ENCODE measurements around the gene LEFTY1.
"Not testable (repeated sequence)": the region's sequence is repeated elsewhere in the genome, so short reads cannot be mapped to it uniquely, and the experiment has no call there.

LEFTY1 gene

GRCh38 chr1:225849925-225850324, 39.0 kb downstream of the LEFTY1 start:
- DNase-seq (ENCODE audit: low spot score) = no peak

DNA sequence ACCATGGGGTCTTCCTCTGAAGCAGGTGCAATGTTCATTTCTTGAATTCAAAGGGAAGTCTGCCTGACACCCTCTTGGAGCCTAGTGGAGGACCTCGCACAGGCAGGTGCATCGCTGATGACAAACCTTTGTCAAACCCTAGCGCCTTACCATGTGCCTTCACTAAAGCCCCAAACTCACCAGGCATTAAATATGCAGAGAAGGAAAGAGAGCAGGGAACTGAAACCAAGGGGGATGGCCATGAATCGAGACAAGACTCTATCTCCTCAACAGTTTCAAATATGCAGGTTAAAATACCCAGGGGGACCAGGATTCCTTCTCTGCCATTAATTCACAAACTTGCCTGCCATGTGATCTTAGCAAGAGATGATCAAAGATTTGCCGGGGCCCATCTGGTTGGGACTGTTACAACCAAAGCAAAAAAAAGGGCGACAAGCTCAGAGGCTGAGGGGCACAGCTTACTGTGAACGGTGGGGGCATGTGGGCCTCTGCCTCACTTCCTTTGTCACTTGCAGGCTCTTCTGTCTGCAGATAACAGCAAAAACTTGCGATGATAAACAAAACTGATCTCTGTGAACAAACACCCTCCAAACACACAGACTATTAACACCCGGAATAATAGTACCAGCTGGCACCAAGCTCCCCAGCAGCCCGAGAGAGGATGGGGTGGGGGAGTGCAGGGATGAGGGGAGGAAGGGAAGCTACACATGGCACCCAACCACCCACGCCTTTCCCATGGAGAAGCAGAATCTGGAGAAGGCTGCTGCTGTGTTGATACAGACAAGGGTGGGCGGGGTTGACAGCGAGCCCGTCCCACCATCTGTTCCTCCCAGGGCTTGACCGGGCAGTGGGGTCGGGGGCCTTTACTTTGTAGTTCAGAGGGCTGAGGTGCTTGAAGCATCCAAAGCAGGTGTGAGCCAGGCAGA, 40.7 kb downstream of the LEFTY1 start:
- DNase-seq (ENCODE audit: low spot score) = peak; percentile 94

- DNase-seq (ENCODE audit: low spot score) = no peak
Measured at GRCh38 chr1:225847610-225848009, 41.3 kb downstream of the LEFTY1 start.

DNA sequence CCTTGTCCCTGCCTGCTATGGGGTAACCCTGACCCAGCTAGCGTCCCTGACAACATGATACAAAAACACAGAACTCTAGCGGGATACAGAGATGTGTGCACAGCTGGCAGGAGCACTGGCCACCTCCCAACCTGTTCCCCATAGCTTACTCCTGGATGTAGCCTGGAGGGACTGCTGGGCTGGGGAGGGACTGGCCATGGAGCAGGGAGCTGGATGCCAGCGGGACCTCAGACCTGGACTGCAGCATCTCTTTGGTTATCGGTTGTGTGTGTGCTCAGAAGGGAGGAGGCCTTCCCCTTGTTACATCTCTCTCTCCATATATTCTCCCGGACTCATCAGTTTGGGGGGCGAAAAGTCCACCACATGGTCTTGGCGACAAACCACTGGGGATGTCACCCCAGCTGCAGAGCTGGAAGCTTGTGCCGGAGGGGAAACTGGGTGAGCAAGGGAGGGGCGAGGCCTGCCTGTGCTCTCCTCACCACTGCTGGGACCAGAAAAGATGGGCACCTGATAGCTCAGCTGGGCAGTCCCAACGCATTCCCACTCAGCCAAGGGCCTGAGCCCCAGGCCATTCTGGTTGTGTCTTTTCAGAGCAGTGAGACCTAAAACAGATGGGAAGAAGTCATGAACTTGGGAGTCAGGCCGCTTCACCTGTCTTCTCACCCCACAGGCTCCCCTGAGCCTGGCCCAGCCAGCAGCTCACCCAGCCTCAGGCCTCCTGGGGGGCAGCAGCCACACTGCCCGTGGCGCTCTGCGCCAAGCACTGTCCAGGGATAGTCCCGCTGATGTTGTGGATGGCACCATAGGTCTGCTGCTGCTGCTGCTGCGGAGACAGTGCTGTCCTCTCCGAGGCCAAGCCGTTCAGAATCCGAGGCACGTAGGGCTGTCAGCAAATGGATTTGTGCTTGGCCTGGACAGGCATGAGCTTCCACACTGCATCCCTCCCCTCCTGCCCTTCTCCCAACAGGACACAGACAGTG, 42.3 kb downstream of the LEFTY1 start:
- DNase-seq (ENCODE audit: low spot score) = no peak

DNA sequence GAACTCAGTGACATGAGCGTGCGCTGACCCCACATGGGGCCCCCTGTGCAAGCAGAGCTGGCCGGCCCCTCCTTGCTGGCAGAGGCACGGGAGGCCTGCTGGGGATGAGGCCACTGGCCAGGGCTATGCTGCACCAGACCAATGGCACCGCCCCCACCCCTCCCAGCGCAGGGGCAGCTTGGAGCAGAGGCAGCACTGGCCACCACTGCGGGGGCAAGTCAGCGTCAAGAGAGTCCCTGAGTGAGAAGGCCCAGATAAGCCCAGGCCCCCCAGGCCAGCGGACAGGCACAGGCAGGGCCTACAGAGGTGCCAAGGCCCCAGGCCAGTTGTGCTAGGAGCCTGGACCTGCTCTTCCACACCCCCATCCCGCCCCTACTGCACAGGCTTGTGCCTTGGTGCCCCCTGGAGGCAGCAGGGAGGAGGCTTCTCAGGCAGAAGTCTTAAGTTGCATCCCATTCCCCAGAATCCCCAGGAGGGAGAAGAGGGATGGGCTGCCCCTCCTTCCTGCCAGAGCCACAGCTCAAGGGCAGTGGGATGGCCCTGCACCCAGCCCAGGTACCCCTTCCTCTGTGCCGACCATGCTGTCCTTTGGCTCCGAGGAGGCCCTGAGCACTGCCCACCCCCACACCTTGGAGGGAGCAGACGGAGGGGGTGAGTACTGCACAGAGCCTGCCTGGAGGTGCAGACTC, 43.2 kb downstream of the LEFTY1 start:
- DNase-seq (ENCODE audit: low spot score) = peak; percentile 79

- DNase-seq (ENCODE audit: low spot score) = no peak
Measured at GRCh38 chr1:225845097-225845496, 43.8 kb downstream of the LEFTY1 start.

- peak; percentile 43 for DNase-seq (ENCODE audit: low spot score)
Measured at GRCh38 chr1:225844236-225845061, 44.5 kb downstream of the LEFTY1 start.

- no peak for DNase-seq (ENCODE audit: low spot score)
Measured at GRCh38 chr1:225843426-225843795, 45.5 kb downstream of the LEFTY1 start.

- no peak for DNase-seq (ENCODE audit: low spot score)
Measured at GRCh38 chr1:225842788-225843425, 46.0 kb downstream of the LEFTY1 start.

- DNase-seq (ENCODE audit: low spot score) = no peak
Measured at GRCh38 chr1:225842074-225842473, 46.9 kb downstream of the LEFTY1 start.

DNA sequence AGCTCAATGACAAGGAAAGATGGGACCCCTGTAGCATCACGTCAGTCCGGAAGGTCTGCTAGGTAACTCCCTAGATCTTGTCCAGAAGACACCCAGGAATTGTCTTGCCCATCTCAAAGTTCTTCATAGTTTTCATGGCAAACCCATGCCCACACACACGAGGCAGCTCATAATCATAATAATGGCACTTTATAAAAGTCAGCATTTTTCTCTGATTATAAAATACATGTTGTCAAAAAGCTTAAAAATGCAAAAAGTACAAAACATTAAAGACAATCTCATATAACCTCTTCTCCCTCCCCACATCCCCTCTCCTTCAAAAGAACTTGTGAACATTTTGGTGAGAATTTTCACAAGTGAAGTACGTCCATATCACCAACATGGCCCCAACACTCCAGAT, 48.2 kb downstream of the LEFTY1 start:
- DNase-seq (ENCODE audit: low spot score) = no peak

DNA sequence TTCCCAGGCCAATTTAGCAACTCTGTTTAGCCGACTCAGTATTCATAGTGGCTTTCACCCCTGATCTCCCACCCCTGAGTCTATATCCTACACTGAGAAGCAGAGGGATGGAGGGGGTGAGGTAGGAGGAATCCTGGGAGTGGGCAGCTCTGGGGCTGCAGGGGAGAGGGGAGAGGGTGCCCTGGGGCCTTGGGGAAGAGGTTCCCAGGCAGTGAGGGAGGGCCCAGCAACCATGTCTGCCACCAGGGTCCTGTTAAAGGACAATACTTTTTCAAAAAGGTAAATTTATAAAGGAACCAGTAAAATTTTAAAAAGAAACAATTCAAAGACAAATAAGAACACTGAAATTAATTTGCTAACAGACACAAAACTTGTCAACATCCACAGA, 48.7 kb downstream of the LEFTY1 start:
- no peak for DNase-seq (ENCODE audit: low spot score)

- DNase-seq (ENCODE audit: low spot score) = no peak
Measured at GRCh38 chr1:225838793-225839192, 50.2 kb downstream of the LEFTY1 start.

GRCh38 chr1:225836296-225836695, 52.6 kb downstream of the LEFTY1 start:
- DNase-seq (ENCODE audit: low spot score) = not testable (repeated sequence)
